ENCODE results near the gene PRR33. TPM values are rescaled to one million over a fixed set of nuclear protein-coding genes. Genes with fewer than 3 reads are reported as not detected.
A peak's percentile ranks its signal among the peaks of the same experiment; 100 is the strongest.

The PRR33 gene
- total and polyA plus RNA-seq, 10 of the 15 experiments (the other 5 are each of a cell fraction or from before 2014, with no cell fraction given): 0.02 to 1.0 (median 0.38) TPM; not detected in 6

GRCh38 chr11:1896923-1897322 lies 5.2 kb upstream of the PRR33 start (continued):
- no peak for TF ChIP-seq SIN3A (IDR thresholded peaks at IDR 0.05; ENCODE audit: low read depth, low read length)

DNA sequence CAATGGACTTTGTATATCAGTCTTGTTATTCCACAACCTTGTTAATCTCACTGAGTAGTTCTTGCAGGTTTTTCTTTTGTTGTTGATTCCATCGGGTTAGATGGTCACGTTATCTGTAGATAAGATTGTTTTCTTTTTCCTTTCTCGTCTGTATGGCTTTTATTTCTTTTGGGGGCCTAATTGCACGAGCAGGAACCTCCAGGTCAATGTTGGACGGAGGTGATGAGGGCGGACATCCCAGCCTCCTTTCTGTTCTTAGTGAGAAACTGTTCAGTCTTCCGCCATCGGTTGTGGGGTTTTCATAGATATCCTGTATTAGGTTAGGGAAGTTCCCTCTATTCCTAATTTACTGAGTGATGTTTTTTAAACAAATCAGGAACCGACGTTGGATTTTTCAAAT lies 4.8 kb upstream of the PRR33 start:
- Histone ChIP-seq H3K27ac (ENCODE audit: control insufficient read depth, insufficient read depth) (no peak overlapping the region), H3K36me3 (ENCODE audit: control insufficient read depth in 2 of 2, insufficient read depth in 2 of 2, low read length in 1 of 2) (no peaks in the 10 kb centered on the region), H3K9me3 (replicated peaks; ENCODE audit: control insufficient read depth, insufficient read depth, low read length) (no peaks in the 10 kb centered on the region), H3K27me3 (replicated peaks in 1 of 2; ENCODE audit: control insufficient read depth in 2 of 2, insufficient read depth in 2 of 2, low read length in 1 of 2) (no peaks in the 10 kb centered on the region; a peak in 1 of 4 replicates), H3K9ac (ENCODE audit: control insufficient read depth, insufficient read depth, low read length) (no peak overlapping the region), H3K4me3 (no peak overlapping the region), H3K79me2 (ENCODE audit: control insufficient read depth, insufficient read depth, low read length) (no peaks in the 10 kb centered on the region), H4K20me1 (ENCODE audit: control insufficient read depth, insufficient read depth) (no peaks in the 10 kb centered on the region), H2AFZ (ENCODE audit: control insufficient read depth, low read depth, low read length) (peak overlapping the region; percentile 18), H3K4me1 (ENCODE audit: control insufficient read depth, insufficient read depth, low read length) (no peaks in the 10 kb centered on the region), H3K4me2 (ENCODE audit: control insufficient read depth, insufficient read depth) (no peak overlapping the region)
- intact Hi-C loops (cut with micrococcal nuclease; ENCODE audit: unreplicated experiment) (no loop called here), in situ Hi-C loops (cut with MboI) (no loop called here)
- ChIA-PET POLR2A (interaction anchor here (0.6 kb wide), 1 partner anchor 42 kb away, joined by 3 read pairs; no protein-coding TSS in a partner anchor), CTCF (interaction anchor here (1.4 to 2.3 kb wide), 2 partner anchors 14 to 256 kb away, joined by 3 to 7 read pairs; no protein-coding TSS in a partner anchor), RAD21 (ENCODE audit: unreplicated experiment) (interaction anchor here (1.8 kb wide), 1 partner anchor 14 kb away, joined by 4 read pairs; no protein-coding TSS in a partner anchor), SMC1A (ENCODE audit: uncharacterized antibody, unreplicated experiment) (no interaction called here)
- no peak for FAIRE-seq
- no peak for DNase-seq (ENCODE audit: low read depth, low spot score)
- WGBS (ENCODE audit: insufficient coverage, insufficient replicate concordance, low lambda C conversion rate, missing lambda C conversion rate): 5% methylated on average over 10 of the region's 10 CpGs
- TF ChIP-seq EP300 (IDR thresholded peaks at IDR 0.05; ENCODE audit: borderline replicate concordance in 1 of 2, control insufficient read depth in 1 of 2, low read depth in 2 of 2, low read length in 2 of 2): no peak
- no peak for TF ChIP-seq ZNF622 (IDR thresholded peaks at IDR 0.05)
- TF ChIP-seq ESRRA (IDR thresholded peaks at IDR 0.05; ENCODE audit: low read length): no peak
- no peak for TF ChIP-seq CEBPZ (IDR thresholded peaks at IDR 0.05; ENCODE audit: low read depth, low read length)
- no peak for TF ChIP-seq KAT2A (conservative IDR thresholded peaks at IDR 0.05; ENCODE audit: control insufficient read depth, low read depth, low read length)
- no peak for TF ChIP-seq GABPA (IDR thresholded peaks at IDR 0.05; ENCODE audit: low read depth)
- TF ChIP-seq USF1 (IDR thresholded peaks at IDR 0.05; ENCODE audit: borderline replicate concordance, extremely low read length, insufficient read depth, low read depth, low read length): no peak
- no peak for TF ChIP-seq STAT3 (IDR thresholded peaks at IDR 0.05; ENCODE audit: low read depth, low read length)
- TF ChIP-seq YBX1 (IDR thresholded peaks at IDR 0.05): no peak
- TF ChIP-seq CBX5 (IDR thresholded peaks at IDR 0.05; ENCODE audit: low read depth): no peak
- TF ChIP-seq BCL3 (IDR thresholded peaks at IDR 0.05; ENCODE audit: borderline replicate concordance, insufficient read depth, low read depth, low read length, poor library complexity, severe bottlenecking): no peak
- BruUV-seq (replicated peaks): no TSS peak
- ATAC-seq: no peak
